ENCODE results near the gene COL12A1. TPM values are rescaled to one million over a fixed set of nuclear protein-coding genes. Genes with fewer than 3 reads are reported as not detected.
A peak's percentile ranks its signal among the peaks of the same experiment; 100 is the strongest.

The COL12A1 gene
- total RNA-seq, 1 experiment from 2014 or later = not detected

DNA sequence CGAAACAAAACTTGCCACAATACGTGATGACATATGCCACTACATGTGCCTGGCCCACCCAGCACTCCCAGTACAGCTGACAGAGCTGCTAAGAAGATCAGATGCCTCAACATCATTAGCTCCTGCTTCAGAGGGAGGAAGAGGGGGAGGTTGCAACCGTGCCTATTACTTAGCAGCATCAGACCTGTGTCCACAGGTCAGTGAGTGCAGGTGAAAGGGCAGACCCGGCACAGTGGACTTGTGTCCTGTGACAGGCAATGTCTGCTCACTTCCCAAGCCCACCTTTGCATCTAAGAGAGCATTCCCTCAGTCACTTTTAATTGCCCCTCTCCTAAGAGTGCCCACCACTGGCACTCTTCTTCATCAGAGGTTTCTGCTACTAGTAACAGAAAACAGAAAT lies 9.4 kb upstream of the COL12A1 start:
- in situ Hi-C loops (cut with HindIII; ENCODE audit: low sequenced_read_pairs) = no loop called here
- DNase-seq (ENCODE audit: low spot score) = no peak

DNA sequence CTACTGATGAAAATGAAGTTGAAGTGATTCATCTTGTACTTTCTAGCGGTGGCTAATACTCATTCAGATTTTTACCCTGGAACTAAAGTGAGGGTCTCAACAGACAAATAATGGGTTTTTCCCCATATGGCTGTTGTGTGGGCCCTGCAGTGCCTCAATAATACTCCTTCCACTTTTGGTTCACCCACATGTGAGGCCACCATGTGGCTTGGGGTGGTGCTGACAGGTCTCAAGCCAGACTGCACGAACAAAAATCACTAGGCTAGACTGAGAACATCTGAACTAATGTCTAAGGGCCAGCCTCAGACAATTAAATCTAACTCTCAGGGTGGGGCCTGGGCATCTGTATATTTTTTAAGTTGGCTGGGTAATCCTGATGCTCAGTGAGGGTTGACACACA lies 7.9 kb upstream of the COL12A1 start:
- no peak for DNase-seq (ENCODE audit: low spot score)
- in situ Hi-C loops (cut with HindIII; ENCODE audit: low sequenced_read_pairs) = no loop called here

DNA sequence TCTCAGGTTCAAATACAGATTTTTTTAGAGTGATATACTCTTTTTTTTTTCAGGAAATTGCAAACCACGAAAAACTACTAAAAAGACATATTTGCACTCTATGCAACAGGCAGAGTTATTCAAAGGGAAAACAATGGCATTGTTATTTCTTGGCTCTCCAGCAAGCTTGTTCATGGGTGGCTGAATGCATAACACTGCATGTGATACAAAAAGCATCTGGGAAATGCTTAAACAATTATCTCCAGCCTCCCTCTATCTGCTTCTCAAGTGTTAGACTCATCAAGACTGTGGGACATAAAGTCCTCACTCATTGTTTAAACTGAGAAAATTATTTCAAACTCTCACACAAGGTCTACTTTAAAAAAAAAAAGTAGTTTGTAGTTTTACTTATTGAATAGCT lies 7.3 kb upstream of the COL12A1 start:
- in situ Hi-C loops (cut with HindIII; ENCODE audit: low sequenced_read_pairs) = no loop called here
- no peak for DNase-seq (ENCODE audit: low spot score)

DNA sequence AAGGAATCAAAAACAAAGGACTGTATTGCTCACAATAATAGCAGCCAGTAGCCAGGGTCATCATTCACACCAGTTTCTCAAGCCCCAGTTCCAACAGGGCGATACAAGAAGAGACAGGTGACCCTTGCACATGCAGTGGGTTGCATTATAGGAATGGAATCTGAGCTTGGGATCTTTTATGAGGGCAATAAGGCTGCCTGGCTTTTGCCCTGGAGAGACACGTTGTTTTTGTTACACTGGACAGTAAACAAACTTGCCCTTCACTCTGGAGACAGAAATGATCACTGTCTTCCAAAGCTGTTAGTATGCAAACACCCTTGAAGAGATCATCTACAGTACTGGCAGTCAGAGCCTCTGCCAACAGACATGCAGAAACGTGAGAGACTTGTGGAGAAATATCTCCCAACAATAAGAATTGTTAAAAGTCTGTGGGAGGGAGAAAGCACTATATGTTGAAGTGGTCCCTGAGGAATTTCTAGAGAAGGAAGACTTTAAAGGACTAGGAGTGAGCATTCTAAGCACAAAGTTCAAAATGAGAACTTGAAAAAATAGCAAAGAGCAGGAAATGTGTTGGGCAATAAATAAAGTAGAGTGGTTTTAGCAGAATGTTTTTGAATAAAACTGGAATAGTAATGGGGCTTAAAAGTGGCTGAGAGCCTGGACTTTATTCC lies 6.2 kb upstream of the COL12A1 start:
- no peak for DNase-seq (ENCODE audit: low spot score)
- in situ Hi-C loops (cut with HindIII; ENCODE audit: low sequenced_read_pairs) = no loop called here

DNA sequence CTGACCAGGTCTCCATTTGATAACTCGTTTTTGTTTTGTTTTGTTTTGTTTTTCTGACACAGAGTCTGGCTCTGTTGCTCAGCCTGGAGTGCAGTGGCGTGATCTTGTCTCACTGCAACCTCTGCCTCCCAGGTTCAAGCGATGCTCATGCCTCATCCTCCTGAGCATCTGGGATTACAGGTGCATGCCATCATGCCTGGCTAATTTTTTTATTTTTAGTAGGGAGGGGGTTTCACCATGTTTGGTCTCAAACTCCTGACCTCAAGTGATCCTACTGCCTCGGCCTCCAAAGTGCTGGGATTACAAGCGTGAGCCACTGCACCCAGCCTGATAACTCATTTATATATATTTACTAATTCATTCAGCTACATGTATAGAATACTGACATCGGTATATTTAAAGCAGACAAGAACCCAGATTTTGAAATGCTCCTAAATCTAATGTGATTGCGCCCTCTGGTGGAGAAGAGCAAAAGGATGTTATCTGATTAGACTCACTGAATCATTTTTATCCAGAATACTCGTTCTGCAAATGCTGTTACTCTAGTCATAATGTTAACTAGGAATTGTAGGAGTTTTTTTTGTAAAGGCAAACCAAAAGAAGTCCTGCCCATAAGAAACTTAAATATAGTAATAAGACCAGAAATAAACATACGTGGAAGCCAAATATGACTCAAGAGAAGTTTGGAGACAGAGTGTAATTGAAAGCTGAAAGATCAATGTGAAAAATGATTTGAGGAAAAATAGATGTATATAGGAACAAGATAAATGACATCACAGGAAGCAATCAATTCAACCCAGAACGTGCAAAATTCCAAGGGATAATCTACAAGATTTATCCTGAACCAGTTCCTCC lies 5.3 kb upstream of the COL12A1 start:
- in situ Hi-C loops (cut with HindIII; ENCODE audit: low sequenced_read_pairs) = no loop called here
- DNase-seq (ENCODE audit: low spot score) = peak; percentile 74

DNA sequence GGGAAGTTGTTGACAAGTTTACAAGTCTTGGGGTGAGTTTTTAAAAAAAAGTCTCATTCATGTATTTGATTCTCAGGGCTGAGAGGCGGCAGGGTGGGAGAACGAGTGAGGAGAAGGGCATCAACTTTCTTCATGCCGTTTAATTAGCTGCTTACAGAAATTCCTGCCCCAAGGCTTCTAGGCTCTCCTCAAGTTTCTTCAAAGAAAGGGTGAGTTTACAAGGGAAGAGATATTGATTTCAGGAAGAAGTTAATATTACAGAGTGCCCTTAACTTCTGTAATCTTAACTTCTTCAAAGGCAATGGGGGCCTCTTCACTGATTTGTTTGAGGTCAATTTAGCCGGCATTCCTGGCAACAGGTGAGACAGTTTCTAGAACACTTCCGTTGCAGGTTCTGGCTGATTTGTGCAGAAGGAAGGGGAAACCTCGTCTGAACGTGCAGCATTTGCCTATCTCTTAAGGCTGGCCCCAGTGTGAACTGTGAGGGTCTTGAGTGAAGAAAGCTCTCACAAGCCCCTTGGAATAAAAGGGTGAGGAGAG lies 3.4 kb upstream of the COL12A1 start:
- in situ Hi-C loops (cut with HindIII; ENCODE audit: low sequenced_read_pairs) = no loop called here
- no peak for DNase-seq (ENCODE audit: low spot score)

DNA sequence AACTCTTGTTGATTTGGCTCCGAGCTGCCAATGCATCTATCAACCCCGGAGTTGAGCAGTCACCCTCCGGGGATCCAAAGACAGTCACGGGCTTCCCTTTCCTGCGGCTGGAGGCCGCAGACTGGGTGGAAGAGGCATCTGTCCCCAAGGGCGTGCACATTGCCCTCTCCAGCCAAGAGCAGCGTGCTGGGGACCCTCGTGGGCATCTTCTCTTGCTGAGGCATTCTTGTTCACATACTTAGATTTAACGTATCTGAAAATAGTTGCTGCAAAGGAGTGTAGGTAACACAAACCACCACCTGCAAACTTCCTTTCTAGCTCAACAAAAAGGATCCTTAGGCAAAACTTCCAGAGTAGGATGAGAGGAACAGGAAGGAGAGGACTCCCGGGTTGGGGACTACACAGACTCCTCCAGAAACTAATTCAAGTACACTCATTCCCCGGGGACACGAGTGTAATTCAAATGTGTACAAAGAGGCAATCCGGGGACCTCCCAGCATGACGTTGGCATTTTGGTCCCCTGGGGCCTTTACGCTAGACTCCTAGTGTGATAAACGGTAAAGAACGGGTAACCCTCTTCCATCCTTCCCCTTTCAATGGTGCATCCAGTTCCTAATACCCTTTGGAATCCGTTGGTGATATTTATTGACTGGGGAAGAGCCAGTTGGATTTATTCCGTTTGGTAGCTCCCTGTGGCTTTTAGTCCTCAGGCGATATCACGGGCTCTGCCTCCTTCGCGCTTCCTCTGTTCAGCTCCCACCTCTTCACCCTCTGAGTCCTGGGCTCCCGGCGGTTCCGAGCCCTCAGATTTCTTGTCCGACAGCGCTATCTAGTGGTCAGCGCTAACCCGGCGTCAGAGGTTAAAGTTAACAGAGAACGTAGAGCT lies 2.7 kb upstream of the COL12A1 start:
- in situ Hi-C loops (cut with HindIII; ENCODE audit: low sequenced_read_pairs) = no loop called here
- peak; percentile 79 for DNase-seq (ENCODE audit: low spot score)

DNA sequence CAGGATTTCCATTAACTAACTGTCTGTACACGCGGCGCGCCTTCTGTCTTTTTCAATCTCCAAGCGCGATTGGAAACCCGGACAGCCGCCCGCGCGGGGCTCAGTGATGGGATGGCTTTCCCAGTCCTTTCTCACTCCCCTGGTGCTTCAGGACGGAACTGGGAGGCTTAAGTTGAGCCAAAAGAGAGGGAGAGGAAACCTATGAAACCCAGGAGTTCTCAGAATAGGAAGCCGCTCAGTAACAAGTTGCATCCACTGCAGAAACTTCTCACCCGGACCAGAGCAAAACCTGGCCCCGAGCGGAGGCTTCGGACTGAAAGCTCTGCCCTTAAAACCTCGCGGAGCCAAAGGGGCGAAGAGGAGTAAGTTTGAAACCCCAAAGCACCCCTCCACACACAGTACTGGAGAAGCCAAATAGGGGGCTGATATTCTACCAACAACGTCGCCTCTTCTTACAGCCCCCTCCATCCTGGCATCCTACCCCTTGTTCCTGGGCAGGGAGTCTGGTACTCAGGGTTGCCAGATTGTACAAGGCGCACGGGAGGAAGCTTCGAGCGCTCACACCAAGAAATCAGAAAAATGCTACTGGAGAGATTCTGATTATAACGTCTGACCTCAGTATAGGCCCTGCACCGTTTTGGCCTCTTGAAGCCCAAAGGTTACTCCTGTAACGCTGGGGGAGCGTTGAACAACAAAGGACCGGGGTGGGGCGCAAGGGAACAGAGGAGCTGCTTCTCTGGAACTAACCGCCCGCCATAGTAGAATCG lies 906 bp upstream of the COL12A1 start:
- in situ Hi-C loops (cut with HindIII; ENCODE audit: low sequenced_read_pairs) = no loop called here

DNA sequence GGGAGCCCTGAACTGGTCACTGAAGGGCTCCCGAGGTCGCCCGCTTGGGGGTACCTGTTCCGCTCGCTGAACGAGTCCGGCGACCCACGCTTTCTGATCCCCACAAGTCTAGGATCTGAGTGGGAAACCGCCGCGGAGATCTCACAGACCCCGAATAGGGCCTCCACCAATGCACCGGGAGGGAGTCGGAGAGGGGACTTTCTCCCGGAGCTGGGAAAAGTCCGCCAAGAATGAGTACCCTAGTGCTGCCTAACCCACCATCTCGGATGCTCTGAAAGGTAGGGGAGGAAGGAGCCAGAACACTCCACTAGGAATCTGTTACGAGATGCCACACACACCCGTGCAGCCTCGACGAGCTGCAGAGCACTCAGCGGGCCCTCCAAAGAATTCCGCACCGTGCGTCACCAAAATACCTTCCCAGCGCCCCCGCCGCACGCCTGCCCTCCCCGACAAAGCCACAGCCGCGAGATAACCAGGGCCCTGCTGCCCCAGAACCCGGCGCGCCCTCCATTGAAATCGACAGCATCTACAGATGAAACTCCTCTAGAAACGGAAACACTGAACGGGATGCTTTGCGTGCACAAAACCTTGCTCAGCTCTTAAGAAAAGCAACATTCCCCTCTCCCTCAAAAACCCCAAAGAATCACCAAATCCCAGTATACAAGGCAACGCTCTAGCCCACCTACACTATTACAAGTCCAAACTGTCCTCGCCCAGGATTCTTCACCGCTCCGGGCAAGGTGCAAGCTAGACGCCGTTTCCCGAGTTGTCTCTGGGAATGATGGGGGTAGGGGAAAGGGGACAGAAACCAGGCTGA lies 686 bp downstream of the COL12A1 start:
- in situ Hi-C loops (cut with HindIII; ENCODE audit: low sequenced_read_pairs) = no loop called here
- DNase-seq (ENCODE audit: low spot score) = no peak

More for the DNA sequence above, 906 bp upstream of the COL12A1 start:
- DNase-seq (ENCODE audit: low spot score) = no peak

DNA sequence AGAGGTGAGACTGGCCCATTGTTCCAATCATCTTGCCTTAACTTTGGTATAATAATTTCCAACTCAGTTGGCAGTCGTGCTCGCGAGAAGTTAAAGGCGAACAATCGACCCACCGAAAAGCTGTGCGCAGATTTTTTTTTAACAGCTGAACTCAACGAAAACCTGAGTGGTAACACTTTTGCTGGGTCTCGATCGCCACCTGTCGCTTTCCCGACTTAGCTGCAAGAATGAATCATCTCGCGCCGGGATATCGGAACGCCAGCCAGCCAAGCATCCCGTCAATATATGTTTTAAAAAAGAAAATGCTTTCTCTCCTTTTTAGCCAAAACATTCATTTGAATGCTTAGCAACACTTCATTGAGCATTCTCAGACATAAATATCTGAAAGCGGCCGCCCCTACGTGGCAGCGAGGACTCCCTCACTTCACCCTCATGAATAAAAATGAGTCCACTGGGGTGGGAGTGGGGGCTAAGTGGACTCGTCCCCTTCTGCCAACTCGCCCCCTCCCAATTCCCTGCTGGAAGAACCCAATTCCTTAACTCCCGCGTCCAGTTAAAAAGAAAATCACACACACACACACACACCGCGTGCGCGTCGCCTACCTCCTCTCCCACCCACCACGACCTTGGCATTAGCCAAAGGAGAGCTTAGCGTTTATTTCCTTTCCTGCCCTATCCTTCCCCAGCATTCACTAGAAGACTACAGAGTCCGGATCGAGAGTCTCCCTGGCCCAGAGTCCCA lies 1.5 kb downstream of the COL12A1 start:
- peak; percentile 44 for DNase-seq (ENCODE audit: low spot score)
- in situ Hi-C loops (cut with HindIII; ENCODE audit: low sequenced_read_pairs) = no loop called here

DNA sequence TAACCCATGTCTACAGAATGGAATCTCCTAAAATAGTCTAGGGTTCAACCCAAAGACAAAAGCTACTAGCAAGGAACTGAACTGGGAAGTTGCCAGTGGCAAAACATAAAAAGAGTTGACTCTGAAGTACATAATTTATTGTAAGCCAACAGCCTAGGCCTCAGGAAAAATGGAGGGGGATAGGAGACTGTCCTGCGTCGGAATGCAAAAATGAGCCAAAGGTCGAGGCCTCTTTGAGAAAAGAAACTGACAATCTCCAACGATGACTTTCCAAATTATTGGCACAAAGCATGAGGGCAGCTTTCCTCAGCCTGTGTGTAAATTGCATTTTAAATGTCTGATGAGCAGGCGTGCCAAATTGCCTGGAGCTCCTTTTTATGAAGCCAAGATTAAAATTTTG lies 2.1 kb downstream of the COL12A1 start:
- in situ Hi-C loops (cut with HindIII; ENCODE audit: low sequenced_read_pairs) = no loop called here
- no peak for DNase-seq (ENCODE audit: low spot score)

DNA sequence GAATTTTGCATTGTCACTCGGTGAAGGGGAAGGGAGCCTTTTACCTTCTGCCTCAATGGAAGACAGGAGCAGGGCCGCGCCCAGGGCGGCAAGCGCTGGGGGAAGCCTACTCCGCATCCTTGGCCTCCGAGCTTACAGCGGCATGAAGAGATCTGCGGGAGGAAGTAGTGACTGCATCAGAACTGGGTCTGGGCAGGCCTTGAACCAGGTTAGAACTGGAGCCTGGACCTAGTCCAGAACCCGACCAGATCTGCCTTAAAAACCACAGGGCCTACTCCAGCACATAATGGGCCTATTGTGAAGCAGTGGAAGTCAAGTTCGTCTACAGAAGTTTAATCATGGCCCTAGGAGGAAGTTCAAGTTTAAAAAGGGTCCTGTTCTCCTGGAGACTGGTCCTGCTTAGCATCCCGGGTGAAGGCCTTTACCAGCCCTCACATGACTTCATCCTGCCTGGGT lies 3.1 kb downstream of the COL12A1 start:
- in situ Hi-C loops (cut with HindIII; ENCODE audit: low sequenced_read_pairs) = no loop called here
- DNase-seq (ENCODE audit: low spot score) = no peak

DNA sequence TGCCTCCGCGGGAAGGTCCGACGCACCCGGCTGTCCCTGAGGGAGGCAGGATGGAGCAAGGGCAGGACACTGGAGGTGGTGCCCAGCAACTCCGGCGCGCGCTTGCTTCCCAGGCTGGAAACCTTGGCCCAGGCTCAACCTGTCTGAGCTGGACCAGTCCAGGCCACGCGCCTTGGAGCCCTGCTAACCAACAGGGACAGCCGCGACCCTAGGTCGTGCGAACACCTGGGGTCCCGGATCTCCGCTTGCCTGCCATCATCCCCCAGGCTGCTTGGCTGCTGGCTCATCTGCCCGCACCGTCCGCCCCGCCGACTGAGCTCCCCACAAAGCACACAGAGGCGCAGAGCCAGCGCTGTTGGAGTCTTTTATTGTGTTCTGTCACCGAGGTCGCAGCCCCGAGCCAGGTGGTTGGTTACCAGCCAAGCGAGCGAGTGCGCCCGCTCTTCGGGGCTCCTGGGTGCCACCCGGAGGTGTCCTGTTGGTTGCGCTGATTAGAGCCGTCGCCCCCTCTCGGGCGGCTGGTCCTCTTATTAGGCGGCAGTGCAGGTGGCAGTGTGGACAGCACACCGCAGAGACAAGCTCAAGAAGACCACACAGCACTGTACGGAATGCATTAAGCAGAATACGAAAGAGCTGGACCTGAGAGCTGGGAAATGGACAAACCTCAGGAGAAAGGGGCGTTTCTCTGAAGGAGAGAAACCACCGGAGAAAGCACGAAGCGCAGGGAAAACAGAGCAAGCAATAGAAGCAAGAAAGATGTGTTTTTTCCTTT lies 3.8 kb downstream of the COL12A1 start:
- in situ Hi-C loops (cut with HindIII; ENCODE audit: low sequenced_read_pairs) = no loop called here
- DNase-seq (ENCODE audit: low spot score) = no peak

DNA sequence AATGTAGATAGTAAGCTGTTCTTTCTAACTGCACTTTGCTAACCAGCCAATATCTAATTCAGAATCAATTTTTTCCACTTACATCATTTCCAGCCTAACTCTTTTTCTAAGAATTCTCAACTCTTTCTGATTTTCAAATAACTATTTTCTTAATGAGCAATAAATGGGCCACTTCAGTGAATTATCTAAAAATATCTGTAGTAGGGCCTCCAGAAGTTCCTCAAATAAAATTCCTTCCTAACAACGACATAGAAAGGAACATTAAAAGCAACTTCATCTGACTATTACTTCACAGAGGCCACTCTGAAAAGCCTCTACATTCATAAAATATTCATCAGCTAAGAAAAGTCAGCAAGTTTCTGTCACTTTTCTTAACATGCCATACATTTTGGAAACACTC lies 4.8 kb downstream of the COL12A1 start:
- DNase-seq (ENCODE audit: low spot score) = no peak
- in situ Hi-C loops (cut with HindIII; ENCODE audit: low sequenced_read_pairs) = no loop called here

DNA sequence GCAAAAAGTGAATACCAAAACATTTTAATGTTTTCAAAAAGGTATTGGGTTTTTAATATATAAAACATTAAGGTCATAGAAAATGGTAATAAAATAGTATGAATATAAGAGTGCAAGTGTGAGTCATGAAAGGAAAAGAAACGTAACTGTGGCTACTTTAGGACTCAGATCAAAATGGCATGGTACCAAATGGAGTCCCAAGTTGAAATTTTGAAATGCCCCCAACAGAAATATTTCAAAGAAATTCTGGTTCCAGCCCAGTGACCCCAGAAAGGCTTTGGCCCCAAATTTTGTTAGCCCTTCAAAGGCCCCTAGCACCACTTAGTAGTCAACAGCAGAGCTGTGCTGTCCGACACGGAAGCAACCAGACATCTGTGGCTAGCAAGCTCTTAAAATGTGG lies 6.0 kb downstream of the COL12A1 start:
- in situ Hi-C loops (cut with HindIII; ENCODE audit: low sequenced_read_pairs) = no loop called here
- no peak for DNase-seq (ENCODE audit: low spot score)

DNA sequence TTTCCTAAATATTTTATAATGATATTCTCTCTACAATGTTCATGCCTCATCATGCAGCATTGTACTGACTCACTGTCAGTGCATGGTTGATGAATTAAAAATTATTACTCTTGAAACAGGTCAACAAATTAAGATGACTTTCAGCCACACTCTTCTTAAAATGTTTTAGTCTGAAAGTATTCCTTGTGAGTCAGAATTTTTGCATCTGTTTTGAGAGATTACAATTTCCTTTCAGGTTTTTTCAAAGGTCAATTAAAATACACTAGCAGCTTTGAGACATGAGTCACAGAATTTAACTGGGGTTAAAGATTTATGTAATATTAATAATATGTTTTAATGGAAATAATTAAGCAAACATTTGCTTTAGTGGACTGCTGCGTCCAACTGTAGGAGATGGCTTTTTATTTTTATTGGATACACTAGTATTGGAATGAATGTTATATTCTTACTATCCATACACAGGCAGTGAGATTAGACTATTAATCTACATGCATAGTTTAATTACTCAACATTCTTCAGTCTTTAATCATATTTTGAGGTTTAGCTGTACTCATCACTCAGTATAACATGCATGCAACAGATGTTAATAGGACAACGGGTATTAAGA lies 9.7 kb downstream of the COL12A1 start:
- DNase-seq (ENCODE audit: low spot score) = no peak

More for the DNA sequence above, 9.7 kb downstream of the COL12A1 start:
- in situ Hi-C loops (cut with HindIII; ENCODE audit: low sequenced_read_pairs) = no loop called here
